D341Med (cell line): Measurements from ENCODE around the gene SNTG2.
"Not testable (repeated sequence)": the region's sequence is repeated elsewhere in the genome, so short reads cannot be mapped to it uniquely, and the experiment has no call there.

Experiments
- DNase-seq: peaks from one replicate; pipeline ENCODE4 v3.0.0; 2012; ENCODE audit warnings: low spot score

SNTG2 gene

GRCh38 chr2:1099418-1099817 is 148.8 kb downstream of the SNTG2 start:
- no peak for DNase-seq

- no peak for DNase-seq
Observed at GRCh38 chr2:1101011-1101782, 150.5 kb downstream of the SNTG2 start.

- DNase-seq: no peak
Observed at GRCh38 chr2:1101982-1102590, 151.4 kb downstream of the SNTG2 start.

GRCh38 chr2:1104364-1104763 is 153.7 kb downstream of the SNTG2 start:
- DNase-seq: no peak

- not testable (repeated sequence) for DNase-seq
Observed at GRCh38 chr2:1106344-1106743, 155.7 kb downstream of the SNTG2 start.

GRCh38 chr2:1115843-1116539 is 165.3 kb downstream of the SNTG2 start:
- DNase-seq: no peak

GRCh38 chr2:1117569-1117968 is 166.9 kb downstream of the SNTG2 start:
- DNase-seq: no peak

- DNase-seq: no peak
Observed at GRCh38 chr2:1125217-1125616, 174.6 kb downstream of the SNTG2 start.

- DNase-seq: no peak
Observed at GRCh38 chr2:1125633-1126370, 175.2 kb downstream of the SNTG2 start.

- DNase-seq: no peak
Observed at GRCh38 chr2:1129982-1130381, 179.3 kb downstream of the SNTG2 start.

GRCh38 chr2:1130922-1131321 is 180.3 kb downstream of the SNTG2 start:
- DNase-seq: no peak

GRCh38 chr2:1132328-1132969 is 181.8 kb downstream of the SNTG2 start:
- no peak for DNase-seq

GRCh38 chr2:1133896-1134295 is 183.2 kb downstream of the SNTG2 start:
- not testable (repeated sequence) for DNase-seq

- no peak for DNase-seq
Observed at GRCh38 chr2:1134629-1135028, 184.0 kb downstream of the SNTG2 start.

GRCh38 chr2:1136067-1136466 is 185.4 kb downstream of the SNTG2 start:
- DNase-seq: no peak

GRCh38 chr2:1136846-1137245 is 186.2 kb downstream of the SNTG2 start:
- no peak for DNase-seq

GRCh38 chr2:1137264-1137663 is 186.6 kb downstream of the SNTG2 start:
- no peak for DNase-seq

- no peak for DNase-seq
Observed at GRCh38 chr2:1137913-1138391, 187.3 kb downstream of the SNTG2 start.

- peak; percentile 50 for DNase-seq
Observed at GRCh38 chr2:1140389-1141003, 189.8 kb downstream of the SNTG2 start.

- no peak for DNase-seq
Observed at GRCh38 chr2:1141079-1141478, 190.4 kb downstream of the SNTG2 start.

GRCh38 chr2:1143129-1143528 is 192.5 kb downstream of the SNTG2 start:
- no peak for DNase-seq
